Measurements from ENCODE around the gene SCN10A.
A peak's percentile ranks its signal among the peaks of the same experiment; 100 is the strongest.

SCN10A gene

GRCh38 chr3:38756892-38757291 is 59.1 kb downstream of the SCN10A start:
- no peak overlapping the region for H3K4me3 ChIP-seq (ENCODE audit: low read depth, low read length)
- DNase-seq (ENCODE audit: low read depth): no peak
- TF ChIP-seq, protein P1, sequence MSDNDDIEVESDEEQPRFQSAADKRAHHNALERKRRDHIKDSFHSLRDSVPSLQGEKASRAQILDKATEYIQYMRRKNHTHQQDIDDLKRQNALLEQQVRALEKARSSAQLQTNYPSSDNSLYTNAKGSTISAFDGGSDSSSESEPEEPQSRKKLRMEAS (IDR thresholded peaks at IDR 0.05; ENCODE audit: low read depth, low read length): no peak
- TF ChIP-seq POLR2A (IDR thresholded peaks at IDR 0.05; ENCODE audit: extremely low read depth, insufficient read length) (no peak), CTCF (IDR thresholded peaks at IDR 0.05; ENCODE audit: low read depth, low read length) (no peak), MYC (IDR thresholded peaks at IDR 0.05; ENCODE audit: low read depth, low read length) (no peak)

- no peak overlapping the region for H3K4me3 ChIP-seq (ENCODE audit: low read depth, low read length)
- no peak for TF ChIP-seq MYC (IDR thresholded peaks at IDR 0.05; ENCODE audit: low read depth, low read length)
- TF ChIP-seq POLR2A (IDR thresholded peaks at IDR 0.05; ENCODE audit: extremely low read depth, insufficient read length): no peak
- TF ChIP-seq CTCF (IDR thresholded peaks at IDR 0.05; ENCODE audit: low read depth, low read length): no peak
- TF ChIP-seq, protein P1 (IDR thresholded peaks at IDR 0.05; ENCODE audit: low read depth, low read length): no peak
- peak; percentile 19 for DNase-seq (ENCODE audit: low read depth)
Measured at GRCh38 chr3:38755130-38755529, 60.9 kb downstream of the SCN10A start.

- H3K4me3 ChIP-seq (ENCODE audit: low read depth, low read length): no peak overlapping the region
- no peak for DNase-seq (ENCODE audit: low read depth)
- no peak for TF ChIP-seq MYC (IDR thresholded peaks at IDR 0.05; ENCODE audit: low read depth, low read length)
- TF ChIP-seq, protein P1 (IDR thresholded peaks at IDR 0.05; ENCODE audit: low read depth, low read length): no peak
- no peak for TF ChIP-seq POLR2A (IDR thresholded peaks at IDR 0.05; ENCODE audit: extremely low read depth, insufficient read length)
- no peak for TF ChIP-seq CTCF (IDR thresholded peaks at IDR 0.05; ENCODE audit: low read depth, low read length)
Measured at GRCh38 chr3:38746641-38747040, 69.4 kb downstream of the SCN10A start.

GRCh38 chr3:38743043-38743442 is 73.0 kb downstream of the SCN10A start:
- H3K4me3 ChIP-seq (ENCODE audit: low read depth, low read length): no peak overlapping the region
- TF ChIP-seq CTCF (IDR thresholded peaks at IDR 0.05; ENCODE audit: low read depth, low read length) (no peak), MYC (IDR thresholded peaks at IDR 0.05; ENCODE audit: low read depth, low read length) (no peak), POLR2A (IDR thresholded peaks at IDR 0.05; ENCODE audit: extremely low read depth, insufficient read length) (no peak)
- TF ChIP-seq, protein P1 (IDR thresholded peaks at IDR 0.05; ENCODE audit: low read depth, low read length): no peak
- DNase-seq (ENCODE audit: low read depth): no peak

DNA sequence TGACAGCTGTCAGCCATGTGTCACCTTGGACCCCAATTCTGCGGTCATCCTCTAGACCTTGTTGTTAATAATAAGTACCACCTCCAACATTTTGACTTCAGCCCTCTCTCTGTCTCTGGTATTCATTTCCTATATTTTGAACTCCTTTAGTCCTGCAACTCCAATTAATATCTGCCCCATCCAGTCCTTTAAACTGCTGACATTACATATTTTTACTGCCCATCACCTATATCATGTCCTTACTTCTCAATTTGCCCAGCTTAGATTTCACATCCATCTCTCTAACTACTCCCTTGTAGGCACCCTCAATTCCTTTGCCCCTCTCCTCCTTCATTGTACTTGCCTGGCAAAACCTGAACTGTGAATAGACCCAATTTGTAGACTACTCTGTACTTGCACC is 73.5 kb downstream of the SCN10A start:
- no peak for DNase-seq (ENCODE audit: low read depth)
- H3K4me3 ChIP-seq (ENCODE audit: low read depth, low read length): no peak overlapping the region
- TF ChIP-seq POLR2A (IDR thresholded peaks at IDR 0.05; ENCODE audit: extremely low read depth, insufficient read length): no peak
- TF ChIP-seq, protein P1 (IDR thresholded peaks at IDR 0.05; ENCODE audit: low read depth, low read length): no peak
- TF ChIP-seq CTCF (IDR thresholded peaks at IDR 0.05; ENCODE audit: low read depth, low read length): no peak
- TF ChIP-seq MYC (IDR thresholded peaks at IDR 0.05; ENCODE audit: low read depth, low read length): no peak

GRCh38 chr3:38740537-38740936 is 75.5 kb downstream of the SCN10A start:
- no peak for DNase-seq (ENCODE audit: low read depth)
- TF ChIP-seq, protein P1 (IDR thresholded peaks at IDR 0.05; ENCODE audit: low read depth, low read length): no peak
- TF ChIP-seq CTCF (IDR thresholded peaks at IDR 0.05; ENCODE audit: low read depth, low read length) (no peak), MYC (IDR thresholded peaks at IDR 0.05; ENCODE audit: low read depth, low read length) (no peak), POLR2A (IDR thresholded peaks at IDR 0.05; ENCODE audit: extremely low read depth, insufficient read length) (no peak)
- H3K4me3 ChIP-seq (ENCODE audit: low read depth, low read length): no peak overlapping the region
